ENCODE results near the gene ATP7B.

DNA sequence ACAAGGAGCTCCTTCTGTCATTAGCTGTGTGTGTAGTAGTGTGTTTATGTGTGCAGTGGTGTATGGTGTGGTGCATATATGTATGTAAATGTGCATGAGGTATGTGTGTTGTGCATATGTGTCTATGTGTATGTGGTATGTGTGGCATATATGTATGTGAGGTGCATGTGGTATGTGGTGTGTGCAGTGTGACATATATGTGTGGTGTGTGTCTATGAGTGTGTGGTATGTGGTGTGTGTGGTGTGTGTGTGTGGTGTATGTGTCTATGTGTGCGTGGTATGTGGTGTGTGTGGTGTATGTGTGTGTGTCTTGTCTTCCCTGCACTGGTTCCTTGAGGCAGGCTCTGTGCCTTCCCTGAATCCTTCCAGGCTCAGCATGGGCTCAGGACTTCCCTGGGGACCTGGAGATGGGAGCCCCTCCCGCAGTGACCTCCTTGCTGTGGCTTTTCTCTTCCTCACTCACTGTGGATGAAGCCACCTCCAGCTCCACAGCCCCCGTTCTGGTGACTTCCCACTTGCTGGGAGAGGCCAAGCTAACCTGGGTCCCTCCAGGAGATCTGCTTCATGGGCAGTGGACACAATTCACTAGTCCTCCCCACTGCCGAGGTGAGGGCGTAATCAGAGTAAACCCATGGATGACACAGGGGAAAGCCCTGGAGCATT lies 85.3 kb downstream of the ATP7B start:
- TF ChIP-seq, protein P1, sequence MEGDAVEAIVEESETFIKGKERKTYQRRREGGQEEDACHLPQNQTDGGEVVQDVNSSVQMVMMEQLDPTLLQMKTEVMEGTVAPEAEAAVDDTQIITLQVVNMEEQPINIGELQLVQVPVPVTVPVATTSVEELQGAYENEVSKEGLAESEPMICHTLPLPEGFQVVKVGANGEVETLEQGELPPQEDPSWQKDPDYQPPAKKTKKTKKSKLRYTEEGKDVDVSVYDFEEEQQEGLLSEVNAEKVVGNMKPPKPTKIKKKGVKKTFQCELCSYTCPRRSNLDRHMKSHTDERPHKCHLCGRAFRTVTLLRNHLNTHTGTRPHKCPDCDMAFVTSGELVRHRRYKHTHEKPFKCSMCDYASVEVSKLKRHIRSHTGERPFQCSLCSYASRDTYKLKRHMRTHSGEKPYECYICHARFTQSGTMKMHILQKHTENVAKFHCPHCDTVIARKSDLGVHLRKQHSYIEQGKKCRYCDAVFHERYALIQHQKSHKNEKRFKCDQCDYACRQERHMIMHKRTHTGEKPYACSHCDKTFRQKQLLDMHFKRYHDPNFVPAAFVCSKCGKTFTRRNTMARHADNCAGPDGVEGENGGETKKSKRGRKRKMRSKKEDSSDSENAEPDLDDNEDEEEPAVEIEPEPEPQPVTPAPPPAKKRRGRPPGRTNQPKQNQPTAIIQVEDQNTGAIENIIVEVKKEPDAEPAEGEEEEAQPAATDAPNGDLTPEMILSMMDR (IDR thresholded peaks at IDR 0.05), result no peak
- TF ChIP-seq POLR2A (IDR thresholded peaks at IDR 0.05), result no peak
- TF ChIP-seq POLR2AphosphoS5 (IDR thresholded peaks at IDR 0.05), result no peak
